Testis (tissue), 3 donors: Measurements from ENCODE around the gene RIMKLA. TPM values are rescaled to one million over a fixed set of nuclear protein-coding genes. Genes with fewer than 3 reads are reported as not detected.

Source experiments
- DNase-seq: peaks from one replicate; pipeline ENCODE4 v3.0.0-alpha.2; 2019
- H3K27ac ChIP-seq, 2 donors: fragments of 200-600 bp; sonication (generic); one replicate each; pipeline ENCODE4 v1.5.1; 2019
- H3K27me3 ChIP-seq: fragments of 200-600 bp; sonication (generic); one replicate; pipeline ENCODE4 v1.5.1; 2019
- H3K36me3 ChIP-seq: fragments of 200-600 bp; sonication (generic); one replicate; pipeline ENCODE4 v1.5.1; 2017; ENCODE audit warnings: low read depth; ENCODE audit errors: missing control alignments
- H3K4me1 ChIP-seq: fragments of 200-600 bp; sonication (generic); one replicate; pipeline ENCODE4 v1.5.1; 2019
- H3K4me3 ChIP-seq, 2 donors: fragments of 200-600 bp; sonication (generic); one replicate each; pipeline ENCODE4 v1.5.1; 2017 to 2019
- H3K9me3 ChIP-seq: fragments of 200-600 bp; sonication (generic); one replicate; pipeline ENCODE4 v1.5.1; 2017
- CTCF ChIP-seq, 3 experiments: fragments of 450-650 bp in 2 of 3; fragments of 200-600 bp in 1 of 3; sonication (generic) in 1 of 3; IDR thresholded peaks; one replicate each; pipeline ENCODE4 v1.5.1; 2016 to 2019; ENCODE audit warnings: antibody characterized with exemption in 3 of 3, mild to moderate bottlenecking in 2 of 3, moderate library complexity in 1 of 3
- POLR2A ChIP-seq: fragments of 450-650 bp; IDR thresholded peaks from one replicate; pipeline ENCODE4 v1.6.1; 2017; ENCODE audit warnings: antibody characterized with exemption, mild to moderate bottlenecking, moderate library complexity
- WGBS, 2 donors: methylation state at CpG; one replicate each; pipeline ENCODE4 v1.1.5; 2018; 5-methylcytosine and 5-hydroxymethylcytosine counted together
- intact Hi-C: fragments of 100-400 bp; cut with DNase I; formaldehyde crosslinking; loops from one replicate; pipeline ENCODE4 v1.15.1; 2023; ENCODE audit warnings: low total_unique reads
- polyA plus RNA-seq: library from polyadenylated mRNA; stranded (reverse); fragments of 350-450 nt; fragmentation: Illumina TruSeq; extraction: RNeasy Lipid Tissue Mini Kit (QIAGEN cat#74804); gene quantifications from one replicate; pipeline ENCODE4 v1.2.3, GENCODE V29; 2014; ENCODE audit warnings: low read depth, low replicate concordance; ENCODE audit not compliant: insufficient read depth
- total RNA-seq, 2 donors: library from RNA; depleted of rRNA; stranded (reverse); fragments of >200 nt; gene quantifications; one replicate each; pipeline ENCODE4 v1.2.3, GENCODE V29; 2016

The RIMKLA gene
- total and polyA plus RNA-seq, 3 donors from 2014 or later: 2.2 to 2.6 (median 2.4) TPM

GRCh38 chr1:42399315-42400100 is 18.9 kb downstream of the RIMKLA start:
- no peak for DNase-seq
- no peaks in the 10 kb centered on the region for H3K36me3 ChIP-seq
- H3K4me3 ChIP-seq: no peak overlapping the region
- no peaks in the 10 kb centered on the region for H3K27me3 ChIP-seq
- intact Hi-C loops: no loop called here
- no peaks in the 10 kb centered on the region for H3K9me3 ChIP-seq
- WGBS, 2 donors: 84 to 91% methylated on average over 10 of the region's 10 CpGs
- TF ChIP-seq POLR2A (no peak), CTCF (IDR thresholded peaks at IDR 0.05) (no peak)
- H3K27ac ChIP-seq: no peak overlapping the region
- no peaks in the 10 kb centered on the region for H3K4me1 ChIP-seq

- intact Hi-C loops: no loop called here
- 89 to 92% methylated on average over 1 of the region's 1 CpG for WGBS, 2 donors
- no peaks in the 10 kb centered on the region for H3K27me3 ChIP-seq
These were observed 23.3 kb downstream of the RIMKLA start for GRCh38 chr1:42403880-42404400.

GRCh38 chr1:42414551-42415496 is 34.2 kb downstream of the RIMKLA start:
- H3K4me1 ChIP-seq: no peaks in the 10 kb centered on the region
- intact Hi-C loops: loop anchor here (10.0 kb wide), 1 partner anchor 130 kb away; no protein-coding TSS in a partner anchor
- H3K27ac ChIP-seq: no peak overlapping the region
- DNase-seq: no peak
- H3K27me3 ChIP-seq: no peaks in the 10 kb centered on the region
- no peak overlapping the region for H3K4me3 ChIP-seq
- H3K36me3 ChIP-seq: no peaks in the 10 kb centered on the region
- H3K9me3 ChIP-seq: no peaks in the 10 kb centered on the region
- WGBS, 2 donors: 92% methylated on average over 12 to 17 of the region's 17 CpGs
- TF ChIP-seq POLR2A: no peak
- TF ChIP-seq CTCF (IDR thresholded peaks at IDR 0.05): no peak

More at GRCh38 chr1:42403880-42404400, 23.3 kb downstream of the RIMKLA start:
- Histone ChIP-seq H3K27ac (no peak overlapping the region), H3K9me3 (no peaks in the 10 kb centered on the region), H3K36me3 (no peaks in the 10 kb centered on the region), H3K4me3 (no peak overlapping the region), H3K4me1 (no peaks in the 10 kb centered on the region)
- no peak for TF ChIP-seq CTCF (IDR thresholded peaks at IDR 0.05)
- no peak for DNase-seq

- TF ChIP-seq POLR2A: no peak
- TF ChIP-seq CTCF (IDR thresholded peaks at IDR 0.05): no peak
- Histone ChIP-seq H3K9me3 (no peaks in the 10 kb centered on the region), H3K4me1 (peaks cover 7% of the 10 kb centered on the region), H3K36me3 (no peaks in the 10 kb centered on the region), H3K27me3 (no peaks in the 10 kb centered on the region), H3K4me3 (no peak overlapping the region), H3K27ac (no peak overlapping the region)
- WGBS, 2 donors: 76 to 100% methylated on average over 1 to 3 of the region's 3 CpGs
- intact Hi-C loops: loop anchor here (10.0 kb wide), 1 partner anchor 128 kb away; no protein-coding TSS in a partner anchor
- no peak for DNase-seq
These were observed 36.6 kb downstream of the RIMKLA start for GRCh38 chr1:42417166-42417565.
